Gastrocnemius medialis (tissue), 4 donors: ENCODE data around the gene SSBP3. TPM values are rescaled to one million over a fixed set of nuclear protein-coding genes. Genes with fewer than 3 reads are reported as not detected.
"Not testable (repeated sequence)": the region's sequence is repeated elsewhere in the genome, so short reads cannot be mapped to it uniquely, and the experiment has no call there.

ENCODE experiments used
- ATAC-seq, 2 donors: fragments of 150-250 bp; one replicate each; pipeline ENCODE4 v1.9.1; 2016
- DNase-seq, 2 donors: peaks; one replicate each; pipeline ENCODE4 v3.0.0-alpha.2; 2019
- H3K27ac ChIP-seq, 4 donors: fragments of 200-600 bp; sonication (generic); 1 replicate in 1 of 4; 2 replicates in 3 of 4; pipeline ENCODE4 v1.5.1; 2016 to 2018; ENCODE audit warnings: mild to moderate bottlenecking in 2 of 4, moderate library complexity in 1 of 4
- H3K27me3 ChIP-seq, 3 donors: fragments of 200-600 bp; sonication (generic) in 2 of 3; 1 replicate in 1 of 3; 2 replicates in 2 of 3; pipeline versions ENCODE4 v1.5.1 to v1.6.0; 2016 to 2019; ENCODE audit warnings: mild to moderate bottlenecking in 1 of 3, moderate library complexity in 1 of 3
- H3K36me3 ChIP-seq, 2 donors: fragments of 200-600 bp; sonication (generic) in 1 of 2; one replicate each; pipeline ENCODE4 v1.5.1; 2017 to 2018
- H3K4me1 ChIP-seq, 2 donors: fragments of 200-600 bp; sonication (generic) in 1 of 2; one replicate each; pipeline ENCODE4 v1.5.1; 2016 to 2017; ENCODE audit warnings: mild to moderate bottlenecking in 2 of 2
- H3K4me3 ChIP-seq, 4 donors: fragments of 200-600 bp; sonication (generic) in 3 of 4; 1 replicate in 1 of 4; 2 replicates in 3 of 4; pipeline ENCODE4 v1.5.1; 2016 to 2019; ENCODE audit warnings: mild to moderate bottlenecking in 2 of 4
- H3K9me3 ChIP-seq, 3 donors: fragments of 200-600 bp; sonication (generic) in 2 of 3; 1 replicate in 1 of 3; 2 replicates in 2 of 3; pipeline ENCODE4 v1.5.1; 2016 to 2019
- CTCF ChIP-seq, 5 experiments: fragments of 450-650 bp in 3 of 5; fragments of 200-600 bp in 2 of 5; sonication (generic) in 2 of 5; IDR thresholded peaks in 4 of 5; conservative IDR thresholded peaks in 1 of 5; 1 replicate in 4 of 5; 2 replicates in 1 of 5; pipeline ENCODE4 v1.5.1; 2016 to 2019; ENCODE audit warnings: antibody characterized with exemption in 5 of 5, mild to moderate bottlenecking in 3 of 5, moderate library complexity in 3 of 5
- POLR2A ChIP-seq, 2 donors: fragments of 450-650 bp; IDR thresholded peaks; one replicate each; pipeline ENCODE4 v1.6.1; 2017; ENCODE audit warnings: antibody characterized with exemption in 2 of 2, mild to moderate bottlenecking in 2 of 2, moderate library complexity in 2 of 2
- in situ Hi-C, 4 donors: fragments of 200-750 bp; cut with MboI; loops; one replicate each; pipeline versions ENCODE4 v1.15.0 to v1.8.0; 2017; ENCODE audit warnings: low sequenced_read_pairs in 4 of 4
- intact Hi-C: fragments of 100-400 bp; cut with DNase I; formaldehyde crosslinking; loops from one replicate; pipeline ENCODE4 v1.15.1; 2023; ENCODE audit warnings: low total_unique reads
- total RNA-seq, 4 donors: library from RNA; depleted of rRNA; stranded (reverse); fragments of >200 nt; gene quantifications; one replicate each; pipeline versions ENCODE4 v1.1.0 to v1.2.3, GENCODE V29; 2016

SSBP3 gene
- total RNA-seq, 4 donors from 2014 or later, result 3.6 to 21.0 (median 14.9) TPM

- Histone ChIP-seq H3K9me3 (no peaks in the 10 kb centered on the region), H3K36me3 (peaks cover 5 to 29% of the 10 kb centered on the region in 2 donors), H3K4me1 (peaks cover 0 to 5% of the 10 kb centered on the region in 2 donors), H3K27me3 (no peaks in the 10 kb centered on the region), H3K4me3 (no peak overlapping the region), H3K27ac (no peak overlapping the region)
- TF ChIP-seq CTCF (IDR thresholded peaks at IDR 0.05 in 4 of 5, conservative IDR thresholded peaks at IDR 0.05 in 1 of 5) (no peak), POLR2A (IDR thresholded peaks at IDR 0.05) (no peak)
- ATAC-seq, result no peak
- in situ Hi-C loops, result no loop called here
- intact Hi-C loops, result no loop called here
- no peak for DNase-seq
Observed at GRCh38 chr1:54237586-54237985, 168.6 kb downstream of the SSBP3 start.

GRCh38 chr1:54234284-54234683, 171.9 kb downstream of the SSBP3 start:
- Histone ChIP-seq H3K4me1 (peaks cover under 1 to 5% of the 10 kb centered on the region in 2 donors), H3K27ac (no peak overlapping the region), H3K9me3 (no peaks in the 10 kb centered on the region), H3K36me3 (peaks cover 5 to 25% of the 10 kb centered on the region in 2 donors), H3K27me3 (no peaks in the 10 kb centered on the region), H3K4me3 (no peak overlapping the region)
- intact Hi-C loops (no loop called here), in situ Hi-C loops (no loop called here)
- TF ChIP-seq POLR2A (IDR thresholded peaks at IDR 0.05), result no peak
- no peak for DNase-seq
- no peak for ATAC-seq

- H3K27me3 ChIP-seq, H3K9me3 ChIP-seq, intact Hi-C loops, H3K4me3 ChIP-seq, in situ Hi-C loops, ATAC-seq, DNase-seq, H3K4me1 ChIP-seq, H3K27ac ChIP-seq: not testable (repeated sequence)
- peaks cover 5 to 17% of the 10 kb centered on the region in 2 donors for H3K36me3 ChIP-seq
Observed at GRCh38 chr1:54233196-54233595, 173.0 kb downstream of the SSBP3 start.

- in situ Hi-C loops, result no loop called here
- intact Hi-C loops, result no loop called here
Observed at GRCh38 chr1:54230507-54231339, 175.5 kb downstream of the SSBP3 start.

GRCh38 chr1:54229281-54229891, 176.8 kb downstream of the SSBP3 start:
- no peaks in the 10 kb centered on the region for H3K9me3 ChIP-seq
- H3K36me3 ChIP-seq, result peaks cover 0 to 9% of the 10 kb centered on the region in 2 donors
- no peak for TF ChIP-seq CTCF (IDR thresholded peaks at IDR 0.05 in 4 of 5, conservative IDR thresholded peaks at IDR 0.05 in 1 of 5)
- no peak for TF ChIP-seq POLR2A (IDR thresholded peaks at IDR 0.05)
- no peak overlapping the region for H3K4me3 ChIP-seq
- in situ Hi-C loops, result no loop called here
- ATAC-seq, result peak in 1 of 2 donors; percentile 15
- H3K27me3 ChIP-seq, result no peaks in the 10 kb centered on the region
- DNase-seq, result no peak
- no peak overlapping the region for H3K27ac ChIP-seq
- intact Hi-C loops, result no loop called here
- peaks cover 0 to 5% of the 10 kb centered on the region in 2 donors for H3K4me1 ChIP-seq

More at GRCh38 chr1:54230507-54231339, 175.5 kb downstream of the SSBP3 start:
- no peak overlapping the region for H3K4me3 ChIP-seq
- no peaks in the 10 kb centered on the region for H3K27me3 ChIP-seq
- no peaks in the 10 kb centered on the region for H3K9me3 ChIP-seq
- TF ChIP-seq CTCF (IDR thresholded peaks at IDR 0.05 in 4 of 5, conservative IDR thresholded peaks at IDR 0.05 in 1 of 5) (no peak), POLR2A (IDR thresholded peaks at IDR 0.05) (no peak)
- H3K27ac ChIP-seq, result no peak overlapping the region
- ATAC-seq (no peak), DNase-seq (no peak)
- peaks cover 0 to 5% of the 10 kb centered on the region in 2 donors for H3K4me1 ChIP-seq
- H3K36me3 ChIP-seq, result peaks cover 0 to 5% of the 10 kb centered on the region in 2 donors
